Prostate gland (tissue), 2 donors: ENCODE data around the gene THEM4.

Experiments
- CTCF ChIP-seq, 4 experiments: fragments of 200-600 bp in 2 of 4; fragments of 450-650 bp in 2 of 4; sonication (generic) in 2 of 4; IDR thresholded peaks; 1 replicate in 3 of 4; 2 replicates in 1 of 4; pipeline ENCODE4 v1.5.1; 2016 to 2019; ENCODE audit warnings: antibody characterized with exemption in 4 of 4, mild to moderate bottlenecking in 2 of 4, moderate library complexity in 2 of 4
- POLR2A ChIP-seq: fragments of 450-650 bp; IDR thresholded peaks from one replicate; pipeline ENCODE4 v1.6.1; 2016; ENCODE audit warnings: antibody characterized with exemption, mild to moderate bottlenecking
- POLR2AphosphoS5 ChIP-seq: sonication (generic); formaldehyde crosslinking; IDR thresholded peaks from one replicate; pipeline ENCODE4 v1.6.1; 2017; ENCODE audit warnings: antibody characterized with exemption

GRCh38 chr1:151920149-151920548 lies 10.8 kb upstream of the THEM4 start:
- TF ChIP-seq POLR2AphosphoS5 (no peak), CTCF (IDR thresholded peaks at IDR 0.05) (no peak), POLR2A (no peak)
